ENCODE results near the gene LIMA1. TPM values are rescaled to one million over a fixed set of nuclear protein-coding genes. Genes with fewer than 3 reads are reported as not detected.
"Not testable (repeated sequence)": the region's sequence is repeated elsewhere in the genome, so short reads cannot be mapped to it uniquely, and the experiment has no call there.

LIMA1 gene
- polyA plus RNA-seq (2013, experiment 1 of 2), result 42.5 TPM
- polyA plus RNA-seq (2013, experiment 2 of 2), result 38.9 TPM

GRCh38 chr12:50283229-50283923, at the start of gene LIMA1:
TSS of gene LIMA1 (minus strand) at chr12:50283520. CDS start at chr12:50248751, 34,769 bp downstream.
- Histone ChIP-seq H3K27ac (ENCODE audit: low read depth, low read length, severe bottlenecking) (no peak within 1 kb of the TSS), H3K9me3 (ENCODE audit: control insufficient read depth, low read length) (no peaks in the 10 kb centered on the region)
- 1 to 2% methylated on average over 36 to 42 of the region's 52 CpGs for WGBS, 2 experiments (ENCODE audit: insufficient coverage in 2 of 2)

GRCh38 chr12:50331745-50332144, 48.4 kb upstream of the LIMA1 start:
- Histone ChIP-seq H3K4me3 (ENCODE audit: extremely low read depth, insufficient read depth, low read length, poor library complexity, severe bottlenecking) (no peak overlapping the region), H3K27ac (ENCODE audit: low read depth, low read length, severe bottlenecking) (no peak overlapping the region), H3K4me1 (ENCODE audit: control insufficient read depth, insufficient read depth, low read length, poor library complexity, severe bottlenecking) (no peaks in the 10 kb centered on the region), H3K9me3 (ENCODE audit: control insufficient read depth, low read length) (no peaks in the 10 kb centered on the region), H3K36me3 (ENCODE audit: control insufficient read depth, insufficient read depth, low read length) (no peaks in the 10 kb centered on the region)
- WGBS, 2 experiments (ENCODE audit: insufficient coverage in 2 of 2), result 100% methylated on average over 1 of the region's 1 CpG; no CpG with 5 or more reads in 1 of the 2 experiments

More at GRCh38 chr12:50283229-50283923, at the start of gene LIMA1:
- Histone ChIP-seq H3K4me1 (ENCODE audit: control insufficient read depth, insufficient read depth, low read length, poor library complexity, severe bottlenecking) (no peaks in the 10 kb centered on the region), H3K4me3 (ENCODE audit: extremely low read depth, insufficient read depth, low read length, poor library complexity, severe bottlenecking) (peak within 1 kb of the TSS; percentile 73), H3K36me3 (ENCODE audit: control insufficient read depth, insufficient read depth, low read length) (no peaks in the 10 kb centered on the region)

- H3K27ac ChIP-seq (ENCODE audit: low read depth, low read length, severe bottlenecking); H3K4me3 ChIP-seq (ENCODE audit: extremely low read depth, insufficient read depth, low read length, poor library complexity, severe bottlenecking); H3K36me3 ChIP-seq (ENCODE audit: control insufficient read depth, insufficient read depth, low read length); H3K9me3 ChIP-seq (ENCODE audit: control insufficient read depth, low read length); H3K4me1 ChIP-seq (ENCODE audit: control insufficient read depth, insufficient read depth, low read length, poor library complexity, severe bottlenecking): not testable (repeated sequence)
- 90 to 92% methylated on average over 4 to 5 of the region's 5 CpGs for WGBS, 2 experiments (ENCODE audit: insufficient coverage in 2 of 2)
Measured at GRCh38 chr12:50328664-50329063, 45.3 kb upstream of the LIMA1 start.

GRCh38 chr12:50326590-50327284, 43.4 kb upstream of the LIMA1 start:
- Histone ChIP-seq H3K27ac (ENCODE audit: low read depth, low read length, severe bottlenecking) (no peak overlapping the region), H3K4me3 (ENCODE audit: extremely low read depth, insufficient read depth, low read length, poor library complexity, severe bottlenecking) (no peak overlapping the region), H3K36me3 (ENCODE audit: control insufficient read depth, insufficient read depth, low read length) (no peaks in the 10 kb centered on the region), H3K9me3 (ENCODE audit: control insufficient read depth, low read length) (no peaks in the 10 kb centered on the region), H3K4me1 (ENCODE audit: control insufficient read depth, insufficient read depth, low read length, poor library complexity, severe bottlenecking) (no peaks in the 10 kb centered on the region)
- WGBS, 2 experiments (ENCODE audit: insufficient coverage in 2 of 2), result 87 to 95% methylated on average over 3 to 4 of the region's 4 CpGs

- Histone ChIP-seq H3K27ac (ENCODE audit: low read depth, low read length, severe bottlenecking) (no peak overlapping the region), H3K9me3 (ENCODE audit: control insufficient read depth, low read length) (no peaks in the 10 kb centered on the region), H3K4me3 (ENCODE audit: extremely low read depth, insufficient read depth, low read length, poor library complexity, severe bottlenecking) (no peak overlapping the region), H3K36me3 (ENCODE audit: control insufficient read depth, insufficient read depth, low read length) (no peaks in the 10 kb centered on the region), H3K4me1 (ENCODE audit: control insufficient read depth, insufficient read depth, low read length, poor library complexity, severe bottlenecking) (no peaks in the 10 kb centered on the region)
- WGBS, 2 experiments (ENCODE audit: insufficient coverage in 2 of 2), result 89% methylated on average over 2 to 4 of the region's 5 CpGs
Measured at GRCh38 chr12:50325890-50326391, 42.6 kb upstream of the LIMA1 start.

GRCh38 chr12:50324770-50325169, 41.5 kb upstream of the LIMA1 start:
- 83 to 100% methylated on average over 1 to 2 of the region's 4 CpGs for WGBS, 2 experiments (ENCODE audit: insufficient coverage in 2 of 2)
- H3K27ac ChIP-seq (ENCODE audit: low read depth, low read length, severe bottlenecking); H3K4me1 ChIP-seq (ENCODE audit: control insufficient read depth, insufficient read depth, low read length, poor library complexity, severe bottlenecking); H3K9me3 ChIP-seq (ENCODE audit: control insufficient read depth, low read length); H3K4me3 ChIP-seq (ENCODE audit: extremely low read depth, insufficient read depth, low read length, poor library complexity, severe bottlenecking); H3K36me3 ChIP-seq (ENCODE audit: control insufficient read depth, insufficient read depth, low read length): not testable (repeated sequence)

- WGBS, 2 experiments (ENCODE audit: insufficient coverage in 2 of 2), result 90 to 100% methylated on average over 7 of the region's 7 CpGs
- not testable (repeated sequence) for H3K36me3 ChIP-seq (ENCODE audit: control insufficient read depth, insufficient read depth, low read length)
Measured at GRCh38 chr12:50324077-50324476, 40.8 kb upstream of the LIMA1 start.

GRCh38 chr12:50322206-50322605, 38.9 kb upstream of the LIMA1 start:
- WGBS, 2 experiments (ENCODE audit: insufficient coverage in 2 of 2), result 80 to 100% methylated on average over 1 to 2 of the region's 3 CpGs
- H3K4me3 ChIP-seq (ENCODE audit: extremely low read depth, insufficient read depth, low read length, poor library complexity, severe bottlenecking), result no peak overlapping the region
- H3K27ac ChIP-seq (ENCODE audit: low read depth, low read length, severe bottlenecking), result no peak overlapping the region
- no peaks in the 10 kb centered on the region for H3K4me1 ChIP-seq (ENCODE audit: control insufficient read depth, insufficient read depth, low read length, poor library complexity, severe bottlenecking)
- no peaks in the 10 kb centered on the region for H3K36me3 ChIP-seq (ENCODE audit: control insufficient read depth, insufficient read depth, low read length)
- H3K9me3 ChIP-seq (ENCODE audit: control insufficient read depth, low read length), result no peaks in the 10 kb centered on the region

More at GRCh38 chr12:50324077-50324476, 40.8 kb upstream of the LIMA1 start:
- H3K9me3 ChIP-seq (ENCODE audit: control insufficient read depth, low read length); H3K27ac ChIP-seq (ENCODE audit: low read depth, low read length, severe bottlenecking); H3K4me1 ChIP-seq (ENCODE audit: control insufficient read depth, insufficient read depth, low read length, poor library complexity, severe bottlenecking); H3K4me3 ChIP-seq (ENCODE audit: extremely low read depth, insufficient read depth, low read length, poor library complexity, severe bottlenecking): not testable (repeated sequence)

GRCh38 chr12:50317203-50317602, 33.9 kb upstream of the LIMA1 start:
- Histone ChIP-seq H3K4me1 (ENCODE audit: control insufficient read depth, insufficient read depth, low read length, poor library complexity, severe bottlenecking) (no peaks in the 10 kb centered on the region), H3K27ac (ENCODE audit: low read depth, low read length, severe bottlenecking) (no peak overlapping the region), H3K4me3 (ENCODE audit: extremely low read depth, insufficient read depth, low read length, poor library complexity, severe bottlenecking) (no peak overlapping the region), H3K9me3 (ENCODE audit: control insufficient read depth, low read length) (no peaks in the 10 kb centered on the region), H3K36me3 (ENCODE audit: control insufficient read depth, insufficient read depth, low read length) (no peaks in the 10 kb centered on the region)
- WGBS, 2 experiments (ENCODE audit: insufficient coverage in 2 of 2), result no CpG with 5 or more reads among the region's 1 CpG

GRCh38 chr12:50315803-50316202, 32.5 kb upstream of the LIMA1 start:
- H3K27ac ChIP-seq (ENCODE audit: low read depth, low read length, severe bottlenecking), result no peak overlapping the region
- no peaks in the 10 kb centered on the region for H3K36me3 ChIP-seq (ENCODE audit: control insufficient read depth, insufficient read depth, low read length)
- no peaks in the 10 kb centered on the region for H3K9me3 ChIP-seq (ENCODE audit: control insufficient read depth, low read length)
- H3K4me3 ChIP-seq (ENCODE audit: extremely low read depth, insufficient read depth, low read length, poor library complexity, severe bottlenecking), result no peak overlapping the region
- H3K4me1 ChIP-seq (ENCODE audit: control insufficient read depth, insufficient read depth, low read length, poor library complexity, severe bottlenecking), result no peaks in the 10 kb centered on the region
- 94 to 99% methylated on average over 9 of the region's 9 CpGs for WGBS, 2 experiments (ENCODE audit: insufficient coverage in 2 of 2)

Measured in mesodermal cell (in vitro differentiated cells).